Activated CD4-positive, alpha-beta T cell treated with anti-CD3 and anti-CD28 coated beads for 36 hours (primary cell): ENCODE data around the gene ANKRD13B. TPM values are rescaled to one million over a fixed set of nuclear protein-coding genes. Genes with fewer than 3 reads are reported as not detected.
A peak's percentile ranks its signal among the peaks of the same experiment; 100 is the strongest.

Experiments used
- ATAC-seq: fragments of 200-7000 bp; cut with Tn5 transposase; one replicate; pipeline ENCODE4 v1.10.0; 2021; ENCODE audit warnings: mild to moderate bottlenecking, moderate library complexity
- CTCF ChIA-PET: fragments of 350-600 bp; sonication (Branson Sonifier 250); formaldehyde crosslinking; loops from one replicate; lab custom pipeline; 2021; ENCODE audit warnings: antibody characterized with exemption; lab: Charles Lee
- POLR2A ChIA-PET: fragments of 350-600 bp; sonication (Branson Sonifier 250); formaldehyde crosslinking; loops from one replicate; lab custom pipeline; 2021; ENCODE audit warnings: antibody characterized with exemption, inconsistent platforms; lab: Charles Lee
- DNase-seq: peaks from one replicate; pipeline ENCODE4 v3.0.0-alpha.2; 2020
- H3K27ac Mint-ChIP-seq: one replicate; pipeline ENCODE4 v1.8.0; 2021; ENCODE audit warnings: mixed read lengths
- H3K27me3 Mint-ChIP-seq: one replicate; pipeline ENCODE4 v1.8.0; 2021; ENCODE audit warnings: mixed read lengths
- H3K36me3 Mint-ChIP-seq: one replicate; pipeline ENCODE4 v1.8.0; 2021; ENCODE audit warnings: low read depth, mixed read lengths
- H3K4me1 Mint-ChIP-seq: one replicate; pipeline ENCODE4 v1.8.0; 2021; ENCODE audit warnings: mixed read lengths
- H3K4me3 Mint-ChIP-seq: one replicate; pipeline ENCODE4 v1.8.0; 2021; ENCODE audit warnings: mild to moderate bottlenecking, moderate library complexity, mixed read lengths
- H3K9me3 Mint-ChIP-seq: one replicate; pipeline ENCODE4 v1.8.0; 2021; ENCODE audit warnings: low read depth, mixed read lengths
- intact Hi-C, 2 experiments: fragments of 100-400 bp; cut with DNase I in 1 of 2; cut with micrococcal nuclease in 1 of 2; formaldehyde crosslinking; loops; one replicate each; pipeline versions ENCODE4 v1.14.2 to v1.15.1; 2022 to 2024; cut with DNase I, micrococcal nuclease
- total RNA-seq, 2 experiments: library from RNA; stranded (reverse); gene quantifications; one replicate each; pipeline ENCODE4 v1.2.3, GENCODE V29; 2021

ANKRD13B gene
- total RNA-seq, 2 experiments from 2014 or later: 17.3 to 20.2 TPM

GRCh38 chr17:29583324-29584248 is 9.3 kb upstream of the ANKRD13B start:
- H3K4me1 Mint-ChIP-seq: peaks cover 47% of the 10 kb centered on the region
- ChIA-PET POLR2A (no interaction called here), CTCF (interaction anchor here (0.8 to 6.0 kb wide), 4 partner anchors 9 to 348 kb away, joined by 3 to 37 read pairs (median 3); no protein-coding TSS in a partner anchor)
- H3K36me3 Mint-ChIP-seq: peaks cover 45% of the 10 kb centered on the region
- no peak for ATAC-seq
- intact Hi-C loops: no loop called here
- H3K9me3 Mint-ChIP-seq: no peaks in the 10 kb centered on the region
- peak overlapping the region; percentile 63 for H3K27ac Mint-ChIP-seq
- no peak overlapping the region for H3K4me3 Mint-ChIP-seq
- no peaks in the 10 kb centered on the region for H3K27me3 Mint-ChIP-seq
- no peak for DNase-seq

GRCh38 chr17:29584452-29585079 is 8.4 kb upstream of the ANKRD13B start:
- DNase-seq (no peak), ATAC-seq (no peak)
- Mint-ChIP-seq H3K4me3 (no peak overlapping the region), H3K27me3 (no peaks in the 10 kb centered on the region), H3K9me3 (no peaks in the 10 kb centered on the region), H3K36me3 (peaks cover 39% of the 10 kb centered on the region), H3K27ac (peak overlapping the region; percentile 85), H3K4me1 (peaks cover 47% of the 10 kb centered on the region)
- CTCF ChIA-PET: interaction anchor here (0.6 to 1.0 kb wide), 2 partner anchors 9 to 396 kb away, joined by 3 to 5 read pairs; no protein-coding TSS in a partner anchor
- POLR2A ChIA-PET: no interaction called here
- intact Hi-C loops: no loop called here

GRCh38 chr17:29585080-29585751 is 7.7 kb upstream of the ANKRD13B start:
- no peak for ATAC-seq
- Mint-ChIP-seq H3K27ac (peak overlapping the region; percentile 85), H3K9me3 (no peaks in the 10 kb centered on the region), H3K4me1 (peaks cover 51% of the 10 kb centered on the region), H3K4me3 (peak overlapping the region; percentile 54), H3K36me3 (peaks cover 34% of the 10 kb centered on the region), H3K27me3 (no peaks in the 10 kb centered on the region)
- POLR2A ChIA-PET: no interaction called here
- intact Hi-C loops: no loop called here
- peak; percentile 52 for DNase-seq
- CTCF ChIA-PET: interaction anchor here (0.6 to 2.0 kb wide), 9 partner anchors 10 to 501 kb away, joined by 3 to 7 read pairs (median 3); partner anchors contain the start of gene SSH2

GRCh38 chr17:29586676-29587469 is 6.1 kb upstream of the ANKRD13B start:
- H3K36me3 Mint-ChIP-seq: peaks cover 24% of the 10 kb centered on the region
- ChIA-PET POLR2A (no interaction called here), CTCF (interaction anchor here (0.7 to 2.0 kb wide), 8 partner anchors 12 to 538 kb away, joined by 3 to 18 read pairs (median 4); no protein-coding TSS in a partner anchor)
- peak overlapping the region; percentile 94 for H3K4me3 Mint-ChIP-seq
- H3K27ac Mint-ChIP-seq: peak overlapping the region; percentile 7
- DNase-seq (no peak), ATAC-seq (no peak)
- intact Hi-C loops: no loop called here
- no peaks in the 10 kb centered on the region for H3K9me3 Mint-ChIP-seq
- no peaks in the 10 kb centered on the region for H3K27me3 Mint-ChIP-seq
- peaks cover 59% of the 10 kb centered on the region for H3K4me1 Mint-ChIP-seq

GRCh38 chr17:29587591-29587990 is 5.3 kb upstream of the ANKRD13B start:
- Mint-ChIP-seq H3K4me1 (peaks cover 66% of the 10 kb centered on the region), H3K27me3 (no peaks in the 10 kb centered on the region), H3K4me3 (peak overlapping the region; percentile 94), H3K27ac (peak overlapping the region; percentile 92), H3K36me3 (peaks cover 19% of the 10 kb centered on the region), H3K9me3 (no peaks in the 10 kb centered on the region)
- ATAC-seq (no peak), DNase-seq (no peak)
- ChIA-PET POLR2A (no interaction called here), CTCF (interaction anchor here (0.7 to 1.9 kb wide), 11 partner anchors 8 to 537 kb away, joined by 3 to 18 read pairs (median 4); no protein-coding TSS in a partner anchor)
- intact Hi-C loops: no loop called here

- Mint-ChIP-seq H3K27ac (peak overlapping the region; percentile 92), H3K4me3 (peak overlapping the region; percentile 94), H3K4me1 (peaks cover 69% of the 10 kb centered on the region), H3K27me3 (no peaks in the 10 kb centered on the region), H3K9me3 (no peaks in the 10 kb centered on the region), H3K36me3 (peaks cover 14% of the 10 kb centered on the region)
- POLR2A ChIA-PET: interaction anchor here (0.6 kb wide), 1 partner anchor 29 kb away, joined by 3 read pairs; no protein-coding TSS in a partner anchor
- intact Hi-C loops: loop anchor here in 1 of 2 experiments (2.0 kb wide), 1 partner anchor 19 kb away; the partner anchor contains the start of gene TP53I13
- no peak for ATAC-seq
- CTCF ChIA-PET: interaction anchor here (0.7 to 1.9 kb wide), 12 partner anchors 8 to 536 kb away, joined by 3 to 18 read pairs (median 4); partner anchors contain the start of gene TP53I13
- DNase-seq: no peak
Measured at GRCh38 chr17:29588017-29588561, 4.8 kb upstream of the ANKRD13B start.

- peak; percentile 73 for DNase-seq
- Mint-ChIP-seq H3K4me3 (peak overlapping the region; percentile 94), H3K27me3 (no peaks in the 10 kb centered on the region), H3K27ac (peak overlapping the region; percentile 92), H3K9me3 (no peaks in the 10 kb centered on the region), H3K36me3 (peaks cover 7% of the 10 kb centered on the region), H3K4me1 (peaks cover 69% of the 10 kb centered on the region)
- ATAC-seq: no peak
- CTCF ChIA-PET: interaction anchor here (0.8 to 1.9 kb wide), 9 partner anchors 9 to 190 kb away, joined by 3 to 18 read pairs (median 4); partner anchors contain the start of gene TP53I13
- intact Hi-C loops: loop anchor here (1.0 to 2.0 kb wide), 5 partner anchors 20 to 342 kb away; partner anchors contain the start of genes TP53I13 (in 2 of the 2) and SSH2 (in 1 of the 2)
- POLR2A ChIA-PET: interaction anchor here (0.6 kb wide), 1 partner anchor 29 kb away, joined by 3 read pairs; no protein-coding TSS in a partner anchor
Measured at GRCh38 chr17:29588562-29589411, 4.1 kb upstream of the ANKRD13B start.

GRCh38 chr17:29589524-29590410 is 3.2 kb upstream of the ANKRD13B start, which contains the start of gene GIT1:
TSS of gene GIT1 (minus strand) at chr17:29589648. CDS start at chr17:29589378, 270 bp downstream.
- Mint-ChIP-seq H3K27ac (peak within 1 kb of the TSS; percentile 92), H3K4me3 (peak within 1 kb of the TSS; percentile 94), H3K36me3 (peaks cover 5% of the 10 kb centered on the region), H3K4me1 (peaks cover 64% of the 10 kb centered on the region), H3K9me3 (no peaks in the 10 kb centered on the region), H3K27me3 (no peaks in the 10 kb centered on the region)
- CTCF ChIA-PET: interaction anchor here (1.5 to 5.0 kb wide), 5 partner anchors 10 to 27 kb away, joined by 6 to 79 read pairs (median 26); partner anchors contain the start of gene TP53I13
- DNase-seq (peak; percentile 92), ATAC-seq (peak; percentile 69)
- intact Hi-C loops: loop anchor here (1.0 to 2.0 kb wide), 6 partner anchors 21 to 341 kb away; partner anchors contain the start of genes TP53I13 (in 2 of the 2), SSH2 (in 1 of the 2) and TAOK1 (in 1 of the 2)
- POLR2A ChIA-PET: no interaction called here
